COLO668 (cell line): ENCODE measurements around the gene FECH.
"Not testable (repeated sequence)": the region's sequence is repeated elsewhere in the genome, so short reads cannot be mapped to it uniquely, and the experiment has no call there.

Source experiments
- DNase-seq: peaks from one replicate; lab custom pipeline; 2025; ENCODE audit not compliant: unreplicated experiment; lab: John Stamatoyannopoulos, UW

The FECH gene

GRCh38 chr18:57533006-57533867 lies 53.3 kb downstream of the FECH start:
- peak; percentile 29 for DNase-seq

GRCh38 chr18:57529151-57529550 lies 57.4 kb downstream of the FECH start:
- DNase-seq, result no peak

- DNase-seq, result no peak
Observed at GRCh38 chr18:57527556-57528229, 58.8 kb downstream of the FECH start.

GRCh38 chr18:57523171-57523956 lies 63.1 kb downstream of the FECH start:
- no peak for DNase-seq

GRCh38 chr18:57522348-57522747 lies 64.2 kb downstream of the FECH start:
- not testable (repeated sequence) for DNase-seq

- no peak for DNase-seq
Observed at GRCh38 chr18:57519668-57520424, 66.7 kb downstream of the FECH start.

- no peak for DNase-seq
Observed at GRCh38 chr18:57518533-57518932, 68.0 kb downstream of the FECH start.

- no peak for DNase-seq
Observed at GRCh38 chr18:57516056-57516455, 70.4 kb downstream of the FECH start.

GRCh38 chr18:57505231-57505630 lies 81.3 kb downstream of the FECH start:
- DNase-seq, result no peak

- no peak for DNase-seq
Observed at GRCh38 chr18:57502624-57503023, 83.9 kb downstream of the FECH start.

- no peak for DNase-seq
Observed at GRCh38 chr18:57498682-57499256, 87.7 kb downstream of the FECH start.
